GM12892 (cell line): ENCODE data around the gene SYNDIG1L.

ENCODE experiments used
- POLR2A ChIP-seq: IDR thresholded peaks from 2 replicates; pipeline ENCODE4 v1.6.1; 2011; ENCODE audit warnings: low read depth, low read length, control low read depth
- POLR2AphosphoS5 ChIP-seq: IDR thresholded peaks from 2 replicates; pipeline ENCODE4 v1.6.1; 2011; ENCODE audit warnings: low read depth, low read length, control low read depth

GRCh38 chr14:74356892-74357575 is 69.0 kb downstream of the SYNDIG1L start:
- TF ChIP-seq POLR2AphosphoS5: no peak
- TF ChIP-seq POLR2A: no peak
